ENCODE measurements around the gene AP3D1. TPM values are rescaled to one million over a fixed set of nuclear protein-coding genes. Genes with fewer than 3 reads are reported as not detected.
A peak's percentile ranks its signal among the peaks of the same experiment; 100 is the strongest.

AP3D1 gene
- total and polyA plus RNA-seq, 9 of the 15 experiments (the other 6 are each of a cell fraction or from before 2014, with no cell fraction given) = 1.2 to 86.1 (median 35.9) TPM

DNA sequence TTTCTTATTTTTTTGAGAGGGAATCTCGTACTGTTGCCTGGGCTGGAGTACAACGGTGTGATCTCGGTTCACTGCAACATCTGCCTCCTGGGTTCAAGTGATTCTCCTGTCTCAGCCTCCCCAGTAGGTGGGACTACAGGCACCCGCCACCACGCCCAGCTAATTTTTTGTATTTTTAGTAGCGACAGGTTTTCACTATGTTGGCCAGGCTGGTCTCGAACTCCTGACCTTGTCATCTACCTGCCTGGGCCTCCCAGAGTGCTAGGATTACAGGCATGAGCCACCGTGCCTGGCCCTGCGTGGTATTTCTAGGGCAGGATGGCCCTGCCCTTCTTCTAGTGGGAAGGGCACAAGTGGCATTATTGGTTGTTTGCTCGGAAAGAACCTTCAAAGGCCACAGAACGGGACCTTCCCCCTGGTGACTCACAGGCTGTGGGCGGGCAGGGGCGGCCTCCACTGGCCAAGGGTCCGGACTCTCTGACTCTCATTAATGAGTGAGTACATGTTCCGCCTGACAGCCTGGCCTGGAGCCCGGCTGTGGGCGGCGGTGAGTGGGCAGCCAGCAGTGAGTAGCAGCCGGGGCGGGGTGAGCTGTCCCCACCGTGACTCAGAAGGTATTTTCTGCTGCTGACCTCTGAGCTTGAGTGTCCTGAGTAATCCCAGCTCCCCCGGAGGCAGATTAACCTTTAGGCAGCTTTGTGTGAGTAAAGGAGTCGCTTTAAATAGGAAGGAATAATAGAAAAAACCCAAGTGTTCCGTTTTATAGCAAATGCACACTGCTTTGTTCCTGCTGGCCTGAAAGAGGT lies 17.5 kb upstream of the AP3D1 start (continued):
- peak in 1 of 2 experiments; percentile 61; a peak in 1 of 4 replicates for TF ChIP-seq ZMIZ1 (IDR thresholded peaks at IDR 0.05; ENCODE audit: low read depth in 2 of 2, low read length in 2 of 2)
- TF ChIP-seq MED1 (CRISPR knock-in tag; IDR thresholded peaks at IDR 0.05; ENCODE audit: borderline replicate concordance) = no peak
- TF ChIP-seq, protein P1, sequence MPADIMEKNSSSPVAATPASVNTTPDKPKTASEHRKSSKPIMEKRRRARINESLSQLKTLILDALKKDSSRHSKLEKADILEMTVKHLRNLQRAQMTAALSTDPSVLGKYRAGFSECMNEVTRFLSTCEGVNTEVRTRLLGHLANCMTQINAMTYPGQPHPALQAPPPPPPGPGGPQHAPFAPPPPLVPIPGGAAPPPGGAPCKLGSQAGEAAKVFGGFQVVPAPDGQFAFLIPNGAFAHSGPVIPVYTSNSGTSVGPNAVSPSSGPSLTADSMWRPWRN (IDR thresholded peaks at IDR 0.05; ENCODE audit: low read depth) = no peak
- TF ChIP-seq ZNF699 (CRISPR knock-in tag; IDR thresholded peaks at IDR 0.05; ENCODE audit: insufficient replicate concordance) = no peak
- no peak for TF ChIP-seq ZNF668 (CRISPR knock-in tag; IDR thresholded peaks at IDR 0.05)
- no peak for TF ChIP-seq TCF15 (CRISPR knock-in tag; IDR thresholded peaks at IDR 0.05)
- peak; percentile 39 to 56 for TF ChIP-seq RAD21 (CRISPR knock-in tag; conservative IDR thresholded peaks at IDR 0.05 in 1 of 2, IDR thresholded peaks at IDR 0.05 in 1 of 2)
- TF ChIP-seq KDM4B (IDR thresholded peaks at IDR 0.05; ENCODE audit: borderline replicate concordance in 2 of 2, low read depth in 1 of 2) = peak in 1 of 2 experiments; percentile 63; a peak in 1 of 4 replicates
- TF ChIP-seq NONO (IDR thresholded peaks at IDR 0.05; ENCODE audit: low read depth in 2 of 2, low read length in 1 of 2) = no peak
- peak; percentile 97 for TF ChIP-seq SMARCA5 (IDR thresholded peaks at IDR 0.05)
- TF ChIP-seq, protein P2, sequence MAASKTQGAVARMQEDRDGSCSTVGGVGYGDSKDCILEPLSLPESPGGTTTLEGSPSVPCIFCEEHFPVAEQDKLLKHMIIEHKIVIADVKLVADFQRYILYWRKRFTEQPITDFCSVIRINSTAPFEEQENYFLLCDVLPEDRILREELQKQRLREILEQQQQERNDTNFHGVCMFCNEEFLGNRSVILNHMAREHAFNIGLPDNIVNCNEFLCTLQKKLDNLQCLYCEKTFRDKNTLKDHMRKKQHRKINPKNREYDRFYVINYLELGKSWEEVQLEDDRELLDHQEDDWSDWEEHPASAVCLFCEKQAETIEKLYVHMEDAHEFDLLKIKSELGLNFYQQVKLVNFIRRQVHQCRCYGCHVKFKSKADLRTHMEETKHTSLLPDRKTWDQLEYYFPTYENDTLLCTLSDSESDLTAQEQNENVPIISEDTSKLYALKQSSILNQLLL (CRISPR knock-in tag; IDR thresholded peaks at IDR 0.05; ENCODE audit: borderline replicate concordance) = no peak
- TF ChIP-seq XRCC4 (IDR thresholded peaks at IDR 0.05; ENCODE audit: extremely low read depth, insufficient read depth, insufficient read length) = no peak
- no peak for TF ChIP-seq CSDE1 (IDR thresholded peaks at IDR 0.05)
- no peak for TF ChIP-seq HDAC6 (IDR thresholded peaks at IDR 0.05; ENCODE audit: low read depth, low read length)
- no peak for TF ChIP-seq ZZZ3 (IDR thresholded peaks at IDR 0.05)
- 0 out of 2 replicates have a peak, but pooled peaks have one; percentile 25 for TF ChIP-seq CBX1 (IDR thresholded peaks at IDR 0.05; ENCODE audit: low read depth)
- TF ChIP-seq SIX5 (IDR thresholded peaks at IDR 0.05; ENCODE audit: borderline replicate concordance in 1 of 2, insufficient read depth in 1 of 2, low read depth in 1 of 2, low read length in 2 of 2) = no peak
- TF ChIP-seq CREM (IDR thresholded peaks at IDR 0.05; ENCODE audit: low read depth) = peak; percentile 72
- 0 out of 2 replicates have a peak, but pooled peaks have one; percentile 24 for TF ChIP-seq ZBED1 (IDR thresholded peaks at IDR 0.05)
- TF ChIP-seq SRSF1 (IDR thresholded peaks at IDR 0.05; ENCODE audit: low read depth, low read length) = no peak
